SK-N-SH (cell line): ENCODE data around the gene BTBD2.

Experiments
- CHD2 ChIP-seq: fragments of 150-350 bp; IDR thresholded peaks from 2 replicates; pipeline ENCODE4 v1.6.1; 2018; ENCODE audit warnings: low read length; ENCODE audit not compliant: partially characterized antibody
- CTCF ChIP-seq: fragments of 200-600 bp; sonication (generic); IDR thresholded peaks from 2 replicates; pipeline ENCODE4 v1.6.1; 2017; ENCODE audit warnings: antibody characterized with exemption, mild to moderate bottlenecking, moderate library complexity
- ELF1 ChIP-seq: IDR thresholded peaks from 2 replicates; pipeline ENCODE4 v1.4.0; 2012
- FOXJ3 ChIP-seq: sonication (generic); formaldehyde crosslinking; IDR thresholded peaks from 2 replicates; pipeline ENCODE4 v1.5.1; 2020; ENCODE audit warnings: mild to moderate bottlenecking, missing genetic modification reagents
- TEAD4 ChIP-seq: IDR thresholded peaks from 2 replicates; pipeline ENCODE4 v1.4.0; 2012; ENCODE audit warnings: mild to moderate bottlenecking, borderline replicate concordance; ENCODE audit not compliant: insufficient read depth

GRCh38 chr19:2043251-2043641, 27.7 kb upstream of the BTBD2 start:
- TF ChIP-seq FOXJ3 (no peak), CTCF (no peak), CHD2 (no peak), ELF1 (no peak), TEAD4 (no peak)
